GM19372 (cell line): ENCODE measurements around the gene KMT5C.

Experiments used
- ATAC-seq: cut with Tn5 transposase; IDR thresholded peaks from one replicate; pipeline ENCODE4 v1.9.1; 2021; ENCODE audit warnings: mild to moderate bottlenecking, low read depth, moderate library complexity; ENCODE audit not compliant: unreplicated experiment

KMT5C gene

GRCh38 chr19:55383279-55384130 lies 43.8 kb downstream of the KMT5C start:
- no peak for ATAC-seq

- ATAC-seq: no peak
Measured at GRCh38 chr19:55384131-55384919, 44.6 kb downstream of the KMT5C start, which contains the start of gene TMEM238. TSS of gene TMEM238 (minus strand) at chr19:55384292. CDS start at chr19:55384259, 33 bp downstream.

GRCh38 chr19:55384920-55385723 lies 45.4 kb downstream of the KMT5C start:
- peak; percentile 46 for ATAC-seq

DNA sequence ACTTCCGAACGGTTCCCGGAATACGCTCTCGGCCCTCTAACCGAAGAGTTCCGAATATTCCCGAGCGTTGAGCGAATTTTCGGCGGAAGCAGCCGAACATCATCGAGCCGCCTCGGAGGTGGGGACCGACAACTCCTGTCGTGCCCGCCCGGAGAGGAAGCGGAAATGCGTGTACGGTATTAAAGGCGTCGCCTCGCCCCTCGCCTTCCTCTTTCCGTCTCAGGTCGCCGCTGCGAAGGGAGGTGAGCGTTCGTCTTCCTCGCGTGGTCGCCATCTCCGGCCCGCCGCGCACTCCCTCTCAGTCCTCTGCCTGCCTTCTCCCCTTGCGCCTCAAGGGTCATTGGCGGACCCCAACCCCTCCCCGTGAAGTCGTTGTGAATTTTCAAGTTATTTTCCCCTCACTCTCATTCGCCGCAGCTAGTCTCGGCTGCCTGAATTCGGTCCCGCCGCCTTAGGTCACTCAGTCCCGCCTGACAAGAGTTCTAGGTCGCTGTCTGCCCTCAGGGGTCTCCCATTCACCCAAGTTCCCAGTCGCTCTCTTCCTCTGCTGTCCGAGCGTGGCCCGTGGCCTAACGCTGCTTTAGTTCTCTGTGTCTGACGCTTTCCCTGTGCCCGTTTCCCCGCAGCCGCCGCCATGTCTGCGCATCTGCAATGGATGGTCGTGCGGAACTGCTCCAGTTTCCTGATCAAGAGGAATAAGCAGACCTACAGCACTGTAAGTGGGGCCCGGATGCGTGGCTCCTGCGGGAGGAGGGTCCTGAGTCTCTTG lies 46.2 kb downstream of the KMT5C start, which contains the start of gene RPL28:
Gene RPL28, plus strand, starts transcription at position 209 of the 769 bp plus-strand sequence. Its CDS starts 426 bp downstream, at position 635.
- peak; percentile 62 for ATAC-seq

DNA sequence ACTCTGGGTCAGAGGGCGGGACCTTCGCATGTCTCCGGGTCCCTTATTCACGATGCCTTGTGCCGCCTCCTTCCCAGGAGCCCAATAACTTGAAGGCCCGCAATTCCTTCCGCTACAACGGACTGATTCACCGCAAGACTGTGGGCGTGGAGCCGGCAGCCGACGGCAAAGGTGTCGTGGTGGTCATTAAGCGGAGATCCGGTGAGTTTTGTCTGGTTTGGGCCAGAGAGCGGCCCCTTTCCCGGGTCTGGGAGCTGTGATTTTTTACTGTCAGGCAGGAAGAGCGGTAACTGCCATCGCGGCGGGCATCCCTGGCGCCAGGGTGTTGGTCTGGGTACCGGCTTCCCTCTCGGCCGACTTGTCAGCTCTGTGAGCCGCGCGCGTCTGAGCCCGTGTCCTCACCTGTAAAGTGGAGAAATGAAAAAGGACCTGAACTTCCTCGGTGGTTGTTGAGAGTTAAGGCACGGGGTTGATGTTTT lies 46.9 kb downstream of the KMT5C start:
- ATAC-seq: no peak

DNA sequence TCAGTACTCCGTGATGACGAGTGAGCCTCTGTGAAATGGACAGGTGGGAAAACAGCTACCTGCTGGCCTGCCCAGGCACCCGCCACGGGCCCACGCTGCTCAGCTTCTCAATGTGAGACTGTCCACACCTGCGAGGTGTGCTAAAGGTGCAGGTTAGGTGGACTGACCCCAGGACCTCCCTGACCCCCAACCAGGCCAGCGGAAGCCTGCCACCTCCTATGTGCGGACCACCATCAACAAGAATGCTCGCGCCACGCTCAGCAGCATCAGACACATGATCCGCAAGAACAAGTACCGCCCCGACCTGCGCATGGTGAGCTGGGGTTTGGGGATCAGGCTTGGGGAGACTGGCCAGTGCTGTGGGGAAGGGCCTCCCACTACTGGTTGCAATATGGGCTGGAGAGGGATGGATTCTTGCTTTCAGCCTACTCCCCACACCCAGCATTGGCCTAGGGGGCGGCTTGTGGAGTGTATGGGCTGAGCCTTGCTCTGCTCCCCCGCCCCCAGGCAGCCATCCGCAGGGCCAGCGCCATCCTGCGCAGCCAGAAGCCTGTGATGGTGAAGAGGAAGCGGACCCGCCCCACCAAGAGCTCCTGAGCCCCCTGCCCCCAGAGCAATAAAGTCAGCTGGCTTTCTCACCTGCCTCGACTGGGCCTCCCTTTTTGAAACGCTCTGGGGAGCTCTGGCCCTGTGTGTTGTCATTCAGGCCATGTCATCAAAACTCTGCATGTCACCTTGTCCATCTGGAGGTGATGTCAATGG lies 48.2 kb downstream of the KMT5C start:
- ATAC-seq: no peak

GRCh38 chr19:55389386-55390317 lies 50.0 kb downstream of the KMT5C start:
- ATAC-seq: no peak

DNA sequence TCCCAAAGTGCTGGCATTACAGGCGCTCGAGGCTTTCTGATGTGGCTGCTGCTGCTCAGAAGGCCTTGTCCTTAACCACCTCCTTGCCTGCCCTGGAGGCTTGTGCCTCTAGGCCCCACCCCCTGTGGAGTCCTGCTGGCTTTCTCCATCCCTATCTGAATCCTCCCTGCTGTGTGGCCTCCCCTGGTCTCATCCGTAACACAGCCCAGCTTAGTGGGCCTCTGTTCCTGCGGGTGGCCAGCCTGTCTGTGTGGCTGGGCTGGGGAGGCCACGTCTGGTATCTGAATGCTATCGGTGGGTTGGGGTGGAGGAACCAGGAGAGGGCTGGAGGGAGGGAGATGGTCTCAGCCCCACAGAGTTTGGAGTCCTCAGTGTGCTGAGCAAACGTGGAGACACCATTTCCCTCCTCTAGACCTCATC lies 50.8 kb downstream of the KMT5C start:
- no peak for ATAC-seq

DNA sequence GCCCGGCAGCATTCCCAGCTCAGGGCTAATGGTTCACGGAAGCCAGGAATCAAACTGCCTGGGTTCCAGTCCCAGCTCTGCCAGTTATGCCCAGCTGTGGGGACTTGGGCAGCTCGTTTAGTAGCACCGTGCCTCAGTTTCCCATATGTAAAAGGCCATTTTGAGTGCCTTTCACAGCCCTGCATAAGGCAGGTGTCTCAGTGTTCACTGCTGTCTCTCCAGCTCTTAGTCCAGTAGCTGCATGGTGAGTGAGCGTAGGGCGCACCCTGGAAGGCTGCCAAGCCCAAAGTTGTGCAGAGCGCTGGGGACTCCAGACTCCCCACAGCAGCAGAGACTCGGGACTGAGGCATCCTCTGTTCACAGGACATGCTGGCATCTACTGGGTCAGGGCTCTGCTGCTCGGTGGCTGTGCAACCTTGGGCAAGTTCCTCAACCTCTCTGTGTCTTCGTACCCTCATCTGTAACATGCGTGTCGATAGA lies 51.6 kb downstream of the KMT5C start:
- no peak for ATAC-seq

- no peak for ATAC-seq
Measured at GRCh38 chr19:55391702-55392615, 52.3 kb downstream of the KMT5C start.

DNA sequence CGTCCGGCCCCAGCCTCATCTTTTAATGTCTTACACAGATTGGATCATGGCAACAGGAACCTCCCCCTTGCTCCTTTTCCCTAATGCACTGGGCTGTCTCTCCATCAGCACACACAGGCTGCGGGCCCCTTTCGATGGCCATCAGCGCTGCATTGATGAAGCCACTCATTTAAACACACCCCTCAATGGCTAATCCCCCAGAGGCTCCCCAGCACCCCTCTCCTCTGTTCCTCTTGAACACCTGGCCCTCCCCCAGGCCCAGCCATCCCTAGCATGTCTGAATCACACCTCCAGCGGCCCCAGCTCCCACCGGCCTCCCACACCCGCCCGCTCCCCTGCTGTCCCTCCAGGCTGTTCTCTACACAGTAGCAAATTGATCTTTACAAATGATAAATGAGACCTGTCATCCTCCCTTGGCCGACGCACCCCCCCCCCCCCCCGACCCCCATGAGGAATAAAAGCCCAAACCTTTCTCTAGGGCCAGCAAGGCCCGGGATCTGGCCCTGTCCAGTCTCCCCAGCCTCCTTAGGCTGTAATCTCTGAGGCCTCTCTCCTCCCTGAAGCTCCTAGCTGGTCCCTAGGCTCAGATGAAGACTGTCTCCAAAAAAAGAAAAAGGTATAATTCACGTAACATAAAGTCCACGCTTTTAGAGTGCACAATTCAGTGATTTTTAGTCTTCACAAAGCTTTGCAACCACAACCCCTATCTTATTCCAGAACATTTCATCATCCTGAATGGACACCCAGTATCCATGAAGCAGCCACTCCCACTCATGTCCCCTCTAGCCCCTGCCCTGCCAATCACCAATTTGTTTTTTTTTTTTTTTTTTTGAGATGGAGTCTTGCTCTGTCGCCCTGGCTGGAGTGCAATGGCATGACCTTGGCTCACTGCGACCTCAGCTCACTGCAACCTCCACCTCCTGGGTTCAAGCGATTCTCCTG lies 53.4 kb downstream of the KMT5C start:
- ATAC-seq: no peak
